NCI-H1417 (cell line): ENCODE results near the gene FBRSL1.
A peak's percentile ranks its signal among the peaks of the same experiment; 100 is the strongest.
"Not testable (repeated sequence)": the region's sequence is repeated elsewhere in the genome, so short reads cannot be mapped to it uniquely, and the experiment has no call there.

Experiments
- DNase-seq, 3 experiments: peaks; one replicate each; lab custom pipeline; 2025; lab: John Stamatoyannopoulos, UW

Gene FBRSL1

DNA sequence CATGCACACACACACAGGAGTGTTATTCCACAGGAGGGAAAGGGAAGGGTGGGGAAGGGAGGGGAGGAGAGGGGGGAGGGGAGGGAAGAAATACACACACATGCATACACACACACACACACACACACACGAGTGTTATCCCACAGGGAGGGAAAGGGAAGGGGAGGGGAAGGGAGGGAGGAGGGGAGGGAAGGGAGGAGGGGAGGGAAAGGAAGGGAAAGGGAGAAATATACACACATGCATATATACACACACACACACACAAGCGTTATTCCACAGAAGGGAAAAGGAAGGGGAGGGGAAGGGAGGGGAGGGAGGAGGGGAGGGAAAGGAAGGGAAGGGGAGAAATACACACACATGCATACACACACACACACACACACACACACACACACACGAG is 19.6 kb upstream of the FBRSL1 start:
- peak in 2 of 3 experiments; percentile 23 to 51 for DNase-seq

DNA sequence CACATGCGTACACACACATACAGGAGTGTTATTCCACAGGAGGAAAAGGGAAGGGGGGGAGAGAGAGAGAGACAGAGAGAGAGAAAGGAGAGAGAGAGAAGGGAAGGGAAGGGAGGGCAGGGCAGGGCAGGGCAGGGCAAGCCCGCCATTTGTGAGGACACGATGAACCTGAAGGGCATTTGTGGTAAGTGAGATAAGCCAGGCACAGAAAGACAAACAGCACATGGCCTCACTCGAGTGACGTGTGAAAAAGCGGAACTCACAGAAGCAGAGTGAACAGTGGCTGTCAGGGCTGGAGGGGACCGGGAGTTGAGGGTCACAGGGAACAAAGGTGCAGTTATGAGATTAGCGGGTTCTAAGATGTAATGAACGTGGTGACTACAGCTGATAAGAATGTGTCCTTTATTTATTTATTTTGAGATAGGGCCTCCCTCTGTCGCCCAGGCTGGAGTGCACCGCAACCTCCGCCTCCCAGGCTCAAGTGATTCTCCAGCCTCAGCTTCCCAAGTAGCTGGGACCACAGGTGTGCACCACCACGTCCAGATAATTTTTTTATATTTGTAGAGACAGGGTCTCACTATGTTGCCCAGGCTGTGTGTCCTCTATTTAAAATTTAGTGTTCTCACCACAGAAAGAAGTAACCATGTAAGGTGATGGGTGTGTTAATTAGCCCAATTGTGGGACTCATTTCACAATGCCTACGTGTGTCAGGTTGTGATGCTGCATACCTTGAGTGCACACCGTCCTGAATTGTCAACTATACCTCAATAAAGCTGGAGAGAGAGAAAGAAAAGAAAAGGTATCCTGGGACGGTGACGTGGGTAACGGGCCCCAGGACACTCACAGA is 18.7 kb upstream of the FBRSL1 start:
- peak in 1 of 3 experiments; percentile 16 for DNase-seq

DNA sequence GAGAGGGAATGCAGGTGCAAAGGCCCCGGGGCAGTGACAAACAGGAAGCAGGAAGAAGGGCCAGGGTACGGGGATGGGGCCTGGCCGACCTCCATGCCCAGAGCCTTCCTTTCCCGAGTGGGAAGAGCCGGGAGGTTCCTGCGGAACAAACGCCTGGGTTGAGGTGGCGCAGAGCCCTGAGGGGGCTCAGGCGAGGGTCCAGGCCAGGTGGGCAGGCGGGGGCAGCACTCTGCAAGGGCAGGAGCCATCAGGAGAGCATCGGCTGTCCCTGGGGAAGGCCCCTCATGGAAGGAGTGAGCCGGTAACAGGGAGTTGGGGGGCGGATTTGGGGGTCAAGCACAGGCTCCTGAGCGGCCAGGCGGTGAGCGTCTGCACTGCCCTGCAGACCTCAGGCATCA is 18.1 kb upstream of the FBRSL1 start:
- no peak for DNase-seq

DNA sequence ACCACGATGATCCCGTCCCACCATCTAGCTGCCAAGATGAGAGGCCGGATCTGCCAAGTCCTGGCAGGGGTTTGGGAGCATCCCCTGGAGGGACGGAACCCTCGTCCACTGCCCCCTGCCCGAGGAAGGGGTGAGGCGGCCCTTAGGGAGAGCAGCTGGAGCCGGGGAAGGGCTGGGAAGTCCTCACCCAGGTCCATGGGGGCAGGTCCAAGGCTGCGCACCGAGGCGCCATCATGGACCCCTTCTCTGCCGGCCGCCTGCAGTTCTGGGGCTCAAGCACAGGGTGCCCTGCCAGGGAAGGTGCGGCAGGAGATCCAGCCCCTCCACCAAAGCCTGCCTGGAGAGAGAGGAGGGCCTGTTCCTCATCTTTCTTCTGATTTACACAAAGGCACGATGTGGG is 17.6 kb upstream of the FBRSL1 start:
- DNase-seq: no peak

DNA sequence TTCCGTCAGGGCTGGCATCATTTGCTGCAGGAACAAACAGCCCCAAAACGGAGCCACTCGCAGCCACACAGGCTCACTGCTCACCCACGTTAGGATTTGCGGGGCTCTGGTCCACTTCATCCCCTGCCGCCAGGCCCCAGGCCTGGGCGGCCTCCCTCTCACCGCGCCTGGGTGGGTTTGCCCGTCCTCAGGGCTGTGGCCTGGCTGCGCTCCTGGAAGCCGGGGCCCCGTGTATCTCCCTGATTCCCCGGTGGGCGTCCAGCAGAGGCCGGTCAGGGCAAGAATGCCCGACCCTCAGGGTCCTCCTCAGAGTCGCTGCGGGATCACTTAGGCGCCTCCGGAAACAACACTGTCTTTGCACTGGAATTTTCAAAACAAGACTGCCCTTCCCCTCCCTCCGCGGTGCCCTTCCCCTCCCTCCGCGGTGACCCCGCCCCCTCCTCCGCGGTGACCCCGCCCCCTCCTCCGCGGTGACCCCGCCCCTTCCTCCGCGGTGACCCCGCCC is 15.7 kb upstream of the FBRSL1 start:
- DNase-seq: no peak

DNA sequence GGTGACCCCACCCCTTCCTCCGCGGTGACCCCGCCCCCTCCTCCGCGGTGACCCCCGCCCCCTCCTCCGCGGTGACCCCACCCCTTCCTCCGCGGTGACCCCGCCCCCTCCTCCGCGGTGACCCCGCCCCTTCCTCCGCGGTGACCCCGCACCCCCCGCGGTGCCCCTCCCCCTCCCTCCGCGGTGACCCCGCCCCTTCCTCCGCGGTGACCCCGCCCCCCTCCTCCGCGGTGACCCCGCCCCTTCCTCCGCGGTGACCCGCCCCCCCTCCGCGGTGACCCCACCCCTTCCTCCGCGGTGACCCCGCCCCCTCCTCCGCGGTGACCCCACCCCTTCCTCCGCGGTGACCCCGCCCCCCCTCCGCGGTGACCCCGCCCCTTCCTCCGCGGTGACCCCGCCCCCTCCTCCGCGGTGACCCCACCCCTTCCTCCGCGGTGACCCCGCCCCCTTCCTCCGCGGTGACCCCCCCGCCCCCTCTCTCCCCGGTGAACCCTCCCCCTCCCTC is 15.1 kb upstream of the FBRSL1 start:
- not testable (repeated sequence) for DNase-seq

DNA sequence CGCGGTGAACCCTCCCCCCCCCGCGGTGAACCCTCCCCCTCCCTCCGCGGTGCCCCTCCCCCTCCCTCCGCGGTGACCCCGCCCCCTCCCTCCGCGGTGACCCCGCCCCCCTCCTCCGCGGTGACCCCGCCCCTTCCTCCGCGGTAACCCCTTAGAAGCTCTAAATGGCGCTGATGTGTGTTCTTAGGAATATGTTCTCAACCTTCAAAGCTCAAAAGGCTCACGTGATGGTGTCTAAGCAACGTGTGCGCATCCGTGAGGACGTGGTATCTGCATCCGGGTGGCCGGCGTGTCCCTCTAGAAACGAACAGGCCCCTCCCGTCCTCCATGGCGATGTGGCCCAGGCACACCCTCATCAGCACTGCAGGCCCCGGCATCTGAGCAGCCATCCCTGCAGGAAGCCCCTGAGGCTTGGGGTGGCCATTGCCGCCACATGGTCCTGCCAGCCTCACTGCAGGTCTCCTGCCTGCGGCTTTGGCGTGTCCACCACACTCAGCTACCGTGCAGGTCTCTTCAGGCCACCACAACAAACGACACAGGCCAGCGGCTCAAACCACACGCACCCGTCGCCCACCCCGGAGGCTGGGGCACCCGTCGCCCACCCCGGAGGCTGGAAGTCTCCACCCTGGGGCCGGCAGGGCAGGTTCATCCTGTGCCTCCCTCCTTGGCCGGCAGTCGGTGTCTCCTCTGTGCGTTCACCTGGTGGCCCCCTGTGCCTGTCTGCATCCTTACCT is 14.5 kb upstream of the FBRSL1 start:
- DNase-seq: no peak

DNA sequence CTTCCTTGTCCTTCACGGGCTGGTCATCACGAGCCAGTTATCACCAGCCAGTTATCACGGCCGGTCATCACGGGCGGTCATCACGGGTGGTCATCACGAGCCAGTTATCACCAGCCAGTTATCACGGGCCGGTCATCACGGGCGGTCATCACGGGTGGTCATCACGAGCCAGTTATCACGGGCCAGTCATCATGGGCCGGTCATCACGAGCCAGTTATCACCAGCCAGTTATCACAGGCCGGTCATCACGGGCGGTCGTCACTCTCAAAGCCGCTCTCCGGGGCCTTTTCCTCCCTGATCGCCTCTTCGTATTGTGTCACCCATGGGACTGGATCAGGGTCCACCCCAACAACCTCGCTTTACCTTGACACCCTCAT is 13.9 kb upstream of the FBRSL1 start:
- no peak for DNase-seq

DNA sequence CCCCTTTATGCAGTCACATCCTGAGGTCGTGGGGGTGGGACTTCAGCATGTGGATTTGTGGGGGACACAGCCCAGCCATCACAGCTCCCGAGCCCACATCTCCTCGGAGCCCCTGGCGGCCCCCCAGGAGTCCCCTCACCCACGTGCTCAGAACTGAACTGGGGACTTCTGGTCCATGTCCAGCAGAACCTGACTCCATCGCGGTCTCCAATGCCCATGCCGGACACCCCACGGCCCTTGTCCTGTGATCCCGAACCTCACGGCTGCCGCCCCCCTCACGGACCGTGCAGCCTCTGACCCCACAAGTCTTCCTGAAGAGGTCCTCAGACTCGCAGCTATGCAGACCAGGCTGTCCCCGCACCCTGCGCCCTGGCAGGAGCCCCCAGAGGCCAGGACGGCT is 13.5 kb upstream of the FBRSL1 start:
- DNase-seq: no peak

DNA sequence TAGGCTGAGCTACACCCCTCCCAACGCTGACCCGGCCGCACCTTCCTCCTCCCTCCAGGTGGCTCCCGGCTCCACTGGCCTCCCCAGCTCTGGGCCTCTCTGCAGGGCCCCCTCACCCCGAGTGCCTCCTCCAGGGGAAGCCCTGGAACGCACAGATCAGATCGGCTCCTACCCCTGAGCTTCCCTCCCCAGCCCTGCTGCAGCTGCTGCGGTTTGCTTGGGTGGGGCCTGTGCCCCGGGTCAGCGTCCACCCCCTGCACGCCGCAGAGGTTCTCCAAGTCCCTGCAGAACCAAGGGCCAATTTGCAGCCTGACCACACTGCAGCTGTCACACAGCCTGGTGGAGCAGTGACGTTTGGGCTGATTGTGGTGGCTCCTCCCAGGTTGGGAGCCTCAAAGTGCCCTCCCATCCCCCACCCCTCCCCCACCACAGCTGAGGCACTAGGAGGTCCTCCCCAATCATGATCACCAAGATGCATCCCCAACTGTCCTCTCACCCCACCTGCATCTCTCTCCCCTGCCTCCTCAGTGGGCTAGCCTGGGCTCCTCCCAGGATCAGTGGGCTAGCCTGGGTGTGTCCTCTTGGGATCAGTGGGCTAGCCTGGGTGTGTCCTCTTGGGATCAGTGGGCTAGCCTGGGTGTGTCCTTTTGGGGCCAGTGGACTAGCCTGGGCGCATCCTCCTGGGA is 12.8 kb upstream of the FBRSL1 start:
- DNase-seq: no peak

DNA sequence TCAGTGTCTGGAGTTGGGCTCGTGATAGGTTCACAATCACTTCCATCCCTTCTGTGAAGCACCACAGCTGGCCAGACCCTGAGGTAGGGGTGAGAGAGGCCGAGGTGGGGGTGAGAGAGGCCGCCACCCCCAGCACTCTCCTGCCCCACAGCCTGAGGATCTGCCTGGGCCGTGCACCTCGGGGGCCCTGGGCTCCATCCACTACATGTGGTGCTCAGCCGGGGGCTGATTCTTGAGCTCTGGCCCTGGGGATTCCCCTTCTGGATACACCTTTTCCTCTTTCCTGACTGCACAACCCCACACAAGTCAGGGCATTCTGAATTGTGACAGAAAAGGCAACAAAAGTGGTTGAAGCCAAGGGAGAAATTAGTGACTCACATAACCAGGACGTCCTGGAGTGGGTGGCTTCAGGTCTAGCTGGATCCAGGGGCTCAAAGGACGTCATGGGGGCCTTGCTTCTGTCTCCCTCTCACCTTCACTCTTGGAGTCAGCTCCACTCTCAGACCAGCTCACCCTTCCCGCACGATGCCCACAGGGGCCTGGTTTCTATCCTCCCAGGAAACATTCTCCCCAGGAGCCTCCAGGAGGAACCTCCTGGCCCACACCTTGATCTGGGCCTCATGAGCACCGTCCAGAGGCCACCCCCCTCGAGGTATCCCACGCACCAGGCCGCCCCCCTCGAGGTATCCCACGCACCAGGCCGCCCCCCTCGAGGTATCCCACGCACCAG is 12.1 kb upstream of the FBRSL1 start:
- no peak for DNase-seq

DNA sequence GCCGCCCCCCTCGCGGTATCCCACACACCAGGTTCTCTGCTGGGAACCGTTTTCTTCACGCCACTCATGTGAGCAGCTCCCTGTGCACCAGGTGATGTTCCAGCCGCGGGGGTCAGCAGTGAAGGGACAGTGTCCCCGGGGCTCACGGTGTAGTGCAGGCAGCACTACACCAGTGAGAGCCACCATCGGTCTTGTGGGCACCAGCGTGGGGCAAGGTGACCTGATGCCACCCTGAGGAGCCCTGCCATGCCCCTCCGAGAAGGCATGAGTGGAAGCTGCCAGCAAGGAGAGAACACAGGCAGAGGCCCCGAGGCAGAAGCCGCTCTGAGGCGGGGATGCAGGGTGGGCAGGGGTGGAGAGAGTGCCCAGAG is 11.5 kb upstream of the FBRSL1 start:
- DNase-seq: no peak

DNA sequence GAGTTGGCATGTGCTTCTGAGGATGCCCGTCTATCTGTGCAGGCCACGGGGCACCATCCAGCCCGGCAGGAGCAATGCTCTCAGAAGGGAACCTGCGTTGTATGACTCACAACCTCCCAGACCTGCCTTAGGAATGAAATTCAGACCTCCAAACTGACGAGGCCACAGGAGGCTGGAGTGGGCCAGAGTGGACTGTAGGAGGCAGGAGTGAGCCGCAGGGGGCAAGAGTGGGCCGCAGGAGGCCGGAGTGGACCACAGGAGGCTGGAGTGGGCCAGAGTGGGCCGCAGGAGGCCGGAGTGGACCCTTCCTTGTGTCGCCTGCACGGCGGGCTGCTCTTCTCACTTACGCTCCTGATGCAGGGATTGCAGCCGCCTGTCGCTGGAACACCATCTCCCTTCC is 11.1 kb upstream of the FBRSL1 start:
- DNase-seq: no peak

DNA sequence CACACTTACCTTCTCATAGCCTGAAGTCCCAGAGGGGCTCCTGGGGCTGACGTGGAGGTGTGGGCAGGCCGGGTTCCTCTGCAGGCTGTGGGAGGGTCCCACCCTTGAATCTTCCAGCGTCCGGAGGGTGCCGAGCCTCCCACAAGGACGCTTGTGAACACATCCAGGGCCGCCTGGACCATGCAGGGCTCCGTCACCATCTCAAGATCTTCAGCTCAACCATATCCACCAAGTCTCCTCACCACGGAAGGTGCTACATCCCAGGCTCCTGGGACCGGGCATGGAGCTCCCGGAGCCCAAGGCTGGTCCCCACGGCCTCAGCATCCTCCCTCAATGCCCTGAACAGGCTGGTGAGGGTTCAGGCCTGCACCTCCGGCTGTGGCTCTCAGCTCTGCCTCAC is 10.7 kb upstream of the FBRSL1 start:
- no peak for DNase-seq

DNA sequence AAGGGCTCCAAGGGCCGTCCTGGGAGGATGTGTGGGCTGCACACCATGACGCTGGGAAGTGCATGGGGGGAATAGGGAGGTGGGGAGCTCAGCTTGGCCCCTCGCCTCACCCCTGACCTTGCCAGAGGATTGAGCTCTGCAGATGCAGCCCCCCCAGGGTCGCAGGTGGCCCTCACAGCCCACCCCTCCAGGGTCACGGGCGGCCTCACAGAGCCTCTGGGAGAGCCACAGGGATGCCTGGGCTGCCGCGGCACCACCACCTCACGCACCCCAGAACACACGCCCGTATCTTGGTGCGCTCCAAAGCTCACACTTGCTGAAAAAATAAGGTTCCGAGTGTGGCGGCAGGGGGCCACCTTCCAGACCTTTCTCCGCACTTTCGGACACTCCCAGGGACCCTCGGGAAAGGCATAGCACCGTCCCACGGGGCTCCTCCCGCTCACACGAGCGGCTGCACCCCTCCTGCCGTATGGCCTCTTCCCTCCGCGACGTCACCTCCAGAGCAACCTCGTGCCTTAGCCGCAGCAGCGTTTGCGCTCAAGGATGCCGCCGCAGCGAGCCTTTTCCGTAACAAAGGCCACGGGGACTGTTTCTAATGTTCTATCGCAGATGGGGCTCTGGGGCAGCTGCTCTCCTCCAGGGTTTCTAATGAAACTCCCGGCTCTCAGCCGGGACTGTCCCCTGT is 9.9 kb upstream of the FBRSL1 start:
- DNase-seq: no peak

DNA sequence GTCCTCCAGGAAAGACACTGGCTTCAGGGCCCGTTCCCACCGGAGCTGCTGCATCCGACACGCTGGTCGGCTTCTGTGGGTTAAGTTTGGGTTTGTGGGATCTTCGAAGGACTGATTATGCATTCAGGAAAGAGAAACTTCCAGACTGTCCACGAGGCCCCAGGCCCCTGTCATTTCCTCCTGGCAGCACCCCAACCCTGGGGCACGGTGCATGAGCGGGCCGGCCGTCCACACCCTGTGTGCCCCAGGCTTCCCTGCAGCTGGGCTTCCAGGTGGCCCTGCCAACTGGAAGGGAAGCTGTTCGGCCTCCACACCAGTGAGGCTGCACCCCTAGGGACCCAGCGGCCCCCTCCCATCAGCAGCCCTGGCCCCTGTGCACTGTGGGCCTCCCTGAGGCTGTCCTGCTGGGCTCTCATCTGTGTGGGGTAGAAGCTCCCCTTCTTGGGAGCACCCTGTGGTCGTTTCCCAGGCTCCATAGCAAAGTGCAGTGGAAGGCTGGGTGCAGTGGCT is 9.3 kb upstream of the FBRSL1 start:
- DNase-seq: no peak

DNA sequence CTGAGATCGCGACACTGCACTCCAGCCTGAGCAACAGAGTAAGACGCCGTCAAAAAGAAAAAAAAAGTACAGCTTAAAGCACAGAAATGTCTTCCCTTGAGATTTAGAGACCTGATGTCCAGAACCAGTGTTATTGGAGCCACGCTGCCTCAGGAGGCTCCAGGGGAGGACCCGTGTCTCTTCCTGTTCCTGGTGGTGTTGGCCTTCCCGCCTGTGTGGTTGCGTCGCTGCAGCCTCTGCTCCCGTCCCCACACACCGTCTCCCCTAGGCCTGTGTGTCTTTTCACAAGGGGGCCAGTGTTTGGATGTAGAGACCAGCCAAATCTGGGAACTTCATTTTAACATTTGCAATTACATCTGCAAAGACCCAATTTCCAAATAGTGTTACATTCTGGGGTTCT is 8.6 kb upstream of the FBRSL1 start:
- no peak for DNase-seq

DNA sequence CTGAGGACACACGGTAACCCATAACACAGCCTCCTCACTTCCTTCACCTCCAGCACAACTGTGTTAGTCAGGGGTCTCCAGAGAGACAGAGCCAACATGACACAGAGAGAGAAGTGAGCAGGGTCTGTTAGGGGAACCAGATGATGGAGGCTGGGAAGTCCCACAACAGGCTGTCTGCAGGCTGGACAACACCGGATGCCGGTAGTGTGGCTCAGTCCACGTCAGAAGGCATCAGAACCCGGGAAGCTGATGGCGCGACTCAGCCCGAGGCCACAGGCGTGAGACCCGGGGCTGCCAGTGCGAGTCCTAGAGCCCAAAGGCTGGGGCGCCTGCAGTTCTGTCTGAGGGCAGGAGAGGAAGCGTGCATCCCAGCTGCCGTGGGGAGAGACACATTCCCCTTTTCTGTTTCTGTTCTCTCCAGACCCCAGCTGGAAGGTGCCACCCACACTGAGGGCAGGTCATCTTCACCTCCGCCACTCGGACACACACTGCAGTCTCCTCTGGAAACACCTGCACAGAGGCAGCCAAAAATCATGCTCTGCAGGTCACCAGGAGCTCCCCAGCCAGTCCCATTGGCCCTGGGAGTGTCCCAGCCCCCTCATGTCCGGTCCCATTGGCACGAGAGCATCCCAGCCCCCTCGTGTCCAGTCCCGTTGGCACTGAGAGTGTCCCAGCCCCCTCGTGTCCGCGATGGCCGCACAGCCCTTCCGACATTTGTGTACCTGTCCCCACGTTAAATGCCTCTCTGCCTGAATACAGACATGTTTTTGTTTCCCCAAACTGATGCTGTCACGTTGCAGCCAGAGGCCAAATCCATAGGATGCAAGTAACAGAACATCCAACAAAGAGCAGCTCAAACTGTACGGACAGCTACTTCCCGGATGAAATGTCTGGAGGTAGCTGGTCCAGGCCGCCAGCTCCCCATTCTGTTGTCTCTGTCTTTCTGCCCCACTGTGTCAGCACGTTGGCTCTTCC is 7.9 kb upstream of the FBRSL1 start:
- DNase-seq: no peak

DNA sequence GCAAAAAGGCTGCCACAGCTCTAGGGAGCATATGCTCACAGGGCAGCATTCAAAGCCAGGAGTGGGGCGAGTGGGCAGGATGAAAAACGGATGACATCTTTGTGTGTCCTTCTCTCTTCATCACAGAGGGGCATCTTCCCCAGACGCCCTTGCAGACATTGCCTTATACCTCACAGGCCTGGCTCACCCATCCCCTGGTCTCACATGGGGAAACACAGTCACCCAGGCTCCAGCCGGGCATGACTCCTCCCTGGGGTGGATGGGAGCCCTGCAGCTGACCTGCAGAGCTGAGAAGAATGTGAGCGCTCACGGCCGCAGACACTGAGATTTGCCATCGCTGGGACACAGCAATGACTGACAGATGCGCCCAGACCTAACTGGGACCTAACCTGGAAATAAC is 7.2 kb upstream of the FBRSL1 start:
- no peak for DNase-seq

DNA sequence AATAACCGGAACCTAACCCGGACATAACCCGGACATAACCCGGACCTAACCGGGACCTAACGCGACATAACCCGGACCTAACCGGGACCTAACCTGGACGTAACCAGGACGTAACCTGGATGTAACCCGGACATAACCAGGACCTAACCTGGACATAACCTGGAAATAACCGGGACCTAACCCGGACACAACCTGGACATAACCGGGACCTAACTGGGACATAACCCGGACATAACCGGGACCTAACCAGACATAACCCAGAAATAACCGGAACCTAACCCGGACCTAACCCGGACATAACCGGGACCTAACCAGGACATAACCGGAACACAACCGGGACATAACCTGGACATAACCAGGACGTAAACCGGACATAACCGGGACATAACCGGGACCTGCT is 6.7 kb upstream of the FBRSL1 start:
- no peak for DNase-seq
